Omental fat pad (tissue), 4 donors: ENCODE data around the gene RNF183. TPM values are rescaled to one million over a fixed set of nuclear protein-coding genes. Genes with fewer than 3 reads are reported as not detected.

ENCODE experiments used
- ATAC-seq: fragments of 150-250 bp; one replicate; pipeline ENCODE4 v1.9.1; 2016; ENCODE audit warnings: mild to moderate bottlenecking, moderate library complexity; ENCODE audit not compliant: low FRiP score
- DNase-seq: peaks from one replicate; pipeline ENCODE4 v3.0.0-alpha.2; 2019; ENCODE audit warnings: low spot score
- total RNA-seq, 4 donors: library from RNA; depleted of rRNA; stranded (reverse); fragments of >200 nt; gene quantifications; one replicate each; pipeline ENCODE4 v1.1.0, GENCODE V29; 2016
- TF ChIP-seq, protein P1 (sequence below), 3 donors: fragments of 450-650 bp; IDR thresholded peaks; one replicate each; pipeline ENCODE4 v1.5.1; 2016 to 2017; ENCODE audit warnings: antibody characterized with exemption in 3 of 3, mild to moderate bottlenecking in 3 of 3, moderate library complexity in 2 of 3

The RNF183 gene
- total RNA-seq, 4 donors from 2014 or later, result 0.19 TPM; not detected in 3

- ATAC-seq (no peak), DNase-seq (no peak)
- TF ChIP-seq, protein P1, sequence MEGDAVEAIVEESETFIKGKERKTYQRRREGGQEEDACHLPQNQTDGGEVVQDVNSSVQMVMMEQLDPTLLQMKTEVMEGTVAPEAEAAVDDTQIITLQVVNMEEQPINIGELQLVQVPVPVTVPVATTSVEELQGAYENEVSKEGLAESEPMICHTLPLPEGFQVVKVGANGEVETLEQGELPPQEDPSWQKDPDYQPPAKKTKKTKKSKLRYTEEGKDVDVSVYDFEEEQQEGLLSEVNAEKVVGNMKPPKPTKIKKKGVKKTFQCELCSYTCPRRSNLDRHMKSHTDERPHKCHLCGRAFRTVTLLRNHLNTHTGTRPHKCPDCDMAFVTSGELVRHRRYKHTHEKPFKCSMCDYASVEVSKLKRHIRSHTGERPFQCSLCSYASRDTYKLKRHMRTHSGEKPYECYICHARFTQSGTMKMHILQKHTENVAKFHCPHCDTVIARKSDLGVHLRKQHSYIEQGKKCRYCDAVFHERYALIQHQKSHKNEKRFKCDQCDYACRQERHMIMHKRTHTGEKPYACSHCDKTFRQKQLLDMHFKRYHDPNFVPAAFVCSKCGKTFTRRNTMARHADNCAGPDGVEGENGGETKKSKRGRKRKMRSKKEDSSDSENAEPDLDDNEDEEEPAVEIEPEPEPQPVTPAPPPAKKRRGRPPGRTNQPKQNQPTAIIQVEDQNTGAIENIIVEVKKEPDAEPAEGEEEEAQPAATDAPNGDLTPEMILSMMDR (IDR thresholded peaks at IDR 0.05), result no peak
Measured at GRCh38 chr9:113267911-113268566, 35.1 kb downstream of the RNF183 start.

DNA sequence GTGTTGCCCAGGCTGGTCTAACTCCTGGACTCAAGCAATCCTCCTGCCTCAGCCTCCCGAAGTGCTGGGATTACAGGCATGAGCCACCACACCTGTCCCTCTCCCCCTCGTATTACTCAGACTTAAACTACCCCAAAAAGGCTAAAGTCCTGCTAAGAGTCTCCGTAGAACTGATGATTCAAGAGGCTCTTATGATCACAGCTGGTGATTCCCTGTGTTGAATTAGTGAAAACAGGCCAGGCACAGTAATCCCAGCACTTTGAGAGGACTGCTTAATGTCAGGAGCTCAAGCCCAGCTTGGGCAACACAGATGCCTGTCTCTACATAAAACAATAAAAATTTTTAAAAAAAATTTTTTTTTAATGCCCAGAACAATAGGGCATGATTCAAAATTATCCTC lies 37.0 kb downstream of the RNF183 start:
- DNase-seq, result no peak
- no peak for ATAC-seq
- TF ChIP-seq, protein P1 (IDR thresholded peaks at IDR 0.05), result no peak

DNA sequence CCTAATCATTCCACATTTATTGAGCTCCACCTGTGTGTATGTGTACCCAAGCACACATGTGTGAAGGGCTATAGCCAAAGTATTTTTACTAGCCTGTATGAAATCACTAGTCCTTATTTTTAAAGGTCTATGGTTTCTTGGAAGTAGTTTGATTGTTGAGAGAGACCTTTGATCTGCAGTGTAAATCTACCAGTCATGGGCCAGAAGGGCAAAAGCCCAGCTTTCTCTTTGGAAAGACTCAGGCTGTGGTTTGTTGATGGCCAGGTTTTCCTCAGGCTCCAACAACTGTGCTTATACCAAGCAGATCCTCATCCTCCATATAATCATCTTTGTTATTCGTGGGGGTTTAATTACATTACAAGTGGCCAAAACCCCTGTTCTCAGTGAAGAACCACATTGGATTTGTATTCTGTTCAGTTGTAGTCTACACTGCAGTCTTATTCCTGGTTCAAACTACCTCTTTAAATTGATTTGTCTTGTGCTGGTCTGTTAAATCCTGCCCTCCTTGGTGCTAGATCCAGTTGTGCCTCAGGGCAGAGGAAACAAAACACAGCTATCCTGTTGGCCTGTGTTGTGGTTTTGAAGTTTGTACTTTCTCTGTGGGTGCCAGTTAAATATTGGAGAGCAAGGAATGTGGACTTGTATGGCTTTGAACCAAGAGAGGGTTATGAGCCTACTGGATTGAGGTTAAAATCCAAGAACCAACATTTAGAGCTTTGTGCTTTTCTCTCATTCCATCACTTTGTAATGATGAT lies 41.1 kb downstream of the RNF183 start:
- DNase-seq (no peak), ATAC-seq (no peak)
- TF ChIP-seq, protein P1 (IDR thresholded peaks at IDR 0.05), result no peak

DNA sequence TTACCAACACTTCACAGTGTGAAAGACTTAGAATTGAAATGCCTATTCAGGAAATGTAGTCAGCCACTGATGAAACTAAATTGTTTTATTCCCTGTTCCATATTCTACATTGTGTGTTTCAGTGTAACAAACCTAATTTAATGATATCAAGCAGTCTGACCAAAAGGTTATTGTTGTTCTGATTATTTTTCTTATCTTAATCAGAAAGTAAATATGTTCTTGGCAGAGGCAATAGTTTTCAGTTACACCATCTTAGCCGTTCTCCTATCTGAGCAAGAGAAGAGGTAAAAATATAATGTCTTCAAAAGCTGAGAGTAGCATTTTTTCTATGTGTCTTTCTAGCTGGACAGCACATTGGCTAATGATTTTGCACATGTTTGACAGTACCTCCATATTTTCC lies 44.9 kb downstream of the RNF183 start:
- ATAC-seq (no peak), DNase-seq (no peak)
- TF ChIP-seq, protein P1 (IDR thresholded peaks at IDR 0.05), result no peak

DNA sequence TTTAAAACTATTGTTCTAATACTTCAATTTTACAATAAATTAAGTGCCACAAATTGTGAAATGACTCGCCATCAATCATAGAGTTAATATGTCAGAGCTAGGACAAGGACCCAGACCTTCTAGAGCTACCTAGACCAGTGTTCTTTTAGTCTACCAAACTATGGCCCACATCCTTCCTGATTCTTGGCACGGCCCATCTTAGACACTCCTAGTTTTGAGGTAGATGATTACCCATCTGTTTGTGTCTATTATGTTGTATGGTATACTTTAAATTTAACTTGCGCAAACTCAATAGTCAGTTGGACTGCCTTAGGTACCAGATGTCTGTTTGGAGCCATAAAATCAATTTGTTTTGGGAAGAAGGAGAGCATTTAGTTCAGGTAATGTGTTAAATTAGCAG lies 45.3 kb downstream of the RNF183 start:
- ATAC-seq (no peak), DNase-seq (no peak)
- TF ChIP-seq, protein P1 (IDR thresholded peaks at IDR 0.05), result no peak

DNA sequence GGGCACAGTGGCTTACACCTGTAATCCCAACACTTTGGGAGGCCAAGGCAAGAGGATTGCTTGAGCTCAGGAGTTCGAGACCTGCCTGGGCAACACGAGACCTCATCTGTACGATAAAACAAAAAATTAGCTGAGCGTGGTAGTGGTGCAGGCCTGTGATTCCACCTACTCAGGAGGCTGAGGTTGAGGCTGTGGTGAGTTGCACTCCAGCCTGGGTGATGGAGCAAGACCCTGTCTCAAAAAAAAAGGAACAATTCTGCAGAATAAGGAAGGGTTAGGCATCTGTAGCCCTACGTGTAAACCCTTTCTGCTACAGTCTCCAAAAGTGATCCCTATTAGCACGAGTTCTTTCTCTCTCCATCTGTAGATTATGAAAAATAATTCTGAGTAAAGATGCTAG lies 47.7 kb downstream of the RNF183 start:
- ATAC-seq (no peak), DNase-seq (no peak)
- TF ChIP-seq, protein P1 (IDR thresholded peaks at IDR 0.05), result no peak

DNA sequence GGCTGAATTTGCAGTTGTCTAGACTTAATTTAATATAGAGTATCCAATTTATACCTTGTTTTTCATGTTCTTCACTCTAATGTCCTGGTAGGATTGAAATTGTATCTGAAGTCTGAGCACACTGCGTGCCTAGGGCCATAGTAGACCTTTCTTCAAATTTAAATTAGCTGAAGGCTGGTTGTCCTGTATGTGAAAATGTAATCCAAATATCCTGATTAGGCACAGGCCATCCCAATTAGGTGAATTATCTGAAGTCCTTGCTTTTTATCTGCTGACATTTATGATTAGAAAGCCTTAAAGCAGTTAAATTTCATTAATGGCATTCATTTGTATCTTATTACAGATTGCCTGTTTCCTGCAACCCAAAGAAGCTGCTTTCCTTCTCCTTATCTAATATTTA lies 48.2 kb downstream of the RNF183 start:
- no peak for ATAC-seq

More for the DNA sequence above, 48.2 kb downstream of the RNF183 start:
- TF ChIP-seq, protein P1 (IDR thresholded peaks at IDR 0.05), result no peak
- DNase-seq, result no peak
